H9 (cell line): ENCODE results near the gene DHH. TPM values are rescaled to one million over a fixed set of nuclear protein-coding genes. Genes with fewer than 3 reads are reported as not detected.

ENCODE experiments used
- DNase-seq: peaks from one replicate; pipeline ENCODE4 v3.0.0-alpha.2; 2017
- H2AFZ ChIP-seq: one replicate; pipeline ENCODE4 v1.6.1; 2013; ENCODE audit warnings: mild to moderate bottlenecking, low read length, control low read depth, moderate library complexity
- H2AK5ac ChIP-seq: 2 replicates; pipeline ENCODE4 v1.6.1; 2013; ENCODE audit warnings: low read length, control low read depth, mixed read lengths; ENCODE audit not compliant: insufficient read length
- H2BK120ac ChIP-seq: one replicate; pipeline ENCODE4 v1.6.1; 2013; ENCODE audit warnings: low read depth, mild to moderate bottlenecking, low read length, control low read depth, inconsistent platforms; ENCODE audit not compliant: poor library complexity, severe bottlenecking
- H2BK12ac ChIP-seq: 2 replicates; pipeline ENCODE4 v1.6.1; 2013; ENCODE audit warnings: low read length, control low read depth, mixed read lengths, low read depth; ENCODE audit not compliant: insufficient read length
- H2BK15ac ChIP-seq: 2 replicates; pipeline ENCODE4 v1.6.1; 2013; ENCODE audit warnings: low read depth, low read length, control low read depth
- H2BK20ac ChIP-seq: one replicate; pipeline ENCODE4 v1.6.1; 2013; ENCODE audit warnings: low read depth, mild to moderate bottlenecking, low read length, control low read depth, inconsistent platforms; ENCODE audit not compliant: poor library complexity, severe bottlenecking
- H2BK5ac ChIP-seq: 2 replicates; pipeline ENCODE4 v1.6.1; 2013; ENCODE audit warnings: low read length, control low read depth, mixed read lengths; ENCODE audit not compliant: insufficient read length
- H3K14ac ChIP-seq: 2 replicates; pipeline ENCODE4 v1.6.1; 2013; ENCODE audit warnings: low read length, control low read depth; ENCODE audit not compliant: insufficient read depth
- H3K18ac ChIP-seq: 2 replicates; pipeline ENCODE4 v1.6.1; 2013; ENCODE audit warnings: low read depth, mild to moderate bottlenecking, mixed read lengths, low read length, control low read depth; ENCODE audit not compliant: insufficient read length
- H3K23ac ChIP-seq: 2 replicates; pipeline ENCODE4 v1.6.1; 2013; ENCODE audit warnings: low read length, control low read depth, mixed read lengths, low read depth; ENCODE audit not compliant: insufficient read length
- H3K23me2 ChIP-seq: 2 replicates; pipeline ENCODE4 v1.6.1; 2013; ENCODE audit warnings: low read depth, mild to moderate bottlenecking, mixed read lengths, low read length, control low read depth; ENCODE audit not compliant: insufficient read length, poor library complexity, severe bottlenecking
- H3K27ac ChIP-seq: 2 replicates; pipeline ENCODE4 v1.5.1; 2013; ENCODE audit warnings: low read length, control low read depth, mixed read lengths, low read depth; ENCODE audit not compliant: insufficient read length
- H3K27me3 ChIP-seq: 2 replicates; pipeline ENCODE4 v1.6.1; 2013; ENCODE audit warnings: low read length, control low read depth, inconsistent platforms; ENCODE audit not compliant: insufficient read depth
- H3K4ac ChIP-seq: 2 replicates; pipeline ENCODE4 v1.6.1; 2013; ENCODE audit warnings: low read depth, mild to moderate bottlenecking, control low read depth, inconsistent platforms, low read length, moderate library complexity
- H3K4me1 ChIP-seq: 2 replicates; pipeline ENCODE4 v1.6.1; 2013; ENCODE audit warnings: low read length, control low read depth, inconsistent platforms; ENCODE audit not compliant: insufficient read depth
- H3K4me2 ChIP-seq: 2 replicates; pipeline ENCODE4 v1.6.1; 2013; ENCODE audit warnings: low read length, control low read depth, mixed read lengths; ENCODE audit not compliant: insufficient read length, insufficient read depth
- H3K56ac ChIP-seq: 2 replicates; pipeline ENCODE4 v1.6.1; 2013; ENCODE audit warnings: low read depth, mild to moderate bottlenecking, mixed read lengths, low read length, control low read depth; ENCODE audit not compliant: insufficient read length
- H3K79me1 ChIP-seq: 2 replicates; pipeline ENCODE4 v1.6.1; 2013; ENCODE audit warnings: low read depth, mild to moderate bottlenecking, moderate library complexity, low read length, control low read depth, inconsistent platforms; ENCODE audit not compliant: insufficient read depth, poor library complexity, severe bottlenecking
- H3K79me2 ChIP-seq: 2 replicates; pipeline ENCODE4 v1.6.1; 2013; ENCODE audit warnings: low read length, control low read depth, inconsistent platforms; ENCODE audit not compliant: insufficient read depth
- H3K9ac ChIP-seq: 2 replicates; pipeline ENCODE4 v1.6.1; 2013; ENCODE audit warnings: low read length, control low read depth, mixed read lengths; ENCODE audit not compliant: insufficient read length; ENCODE audit errors: extremely low read depth
- H3K9me3 ChIP-seq: one replicate; pipeline ENCODE4 v1.6.1; 2013; ENCODE audit warnings: low read depth, low read length, inconsistent platforms; ENCODE audit not compliant: control insufficient read depth
- H3T11ph ChIP-seq: one replicate; pipeline ENCODE4 v1.6.1; 2013; ENCODE audit warnings: mild to moderate bottlenecking, low read length, control low read depth, inconsistent platforms
- H4K20me1 ChIP-seq: one replicate; pipeline ENCODE4 v1.6.1; 2013; ENCODE audit not compliant: control insufficient read depth, insufficient read length, insufficient read depth
- H4K5ac ChIP-seq: 2 replicates; pipeline ENCODE4 v1.6.1; 2013; ENCODE audit warnings: low read depth, mild to moderate bottlenecking, mixed read lengths, low read length, control low read depth; ENCODE audit not compliant: insufficient read length
- H4K8ac ChIP-seq: replicated peaks from 2 replicates; pipeline ENCODE4 v1.6.1; 2013; ENCODE audit warnings: low read length, control low read depth, mixed read lengths, low read depth; ENCODE audit not compliant: insufficient read length
- H4K91ac ChIP-seq: 2 replicates; pipeline ENCODE4 v1.6.1; 2013; ENCODE audit warnings: low read depth, mild to moderate bottlenecking, moderate library complexity, mixed read lengths, low read length, control low read depth; ENCODE audit not compliant: insufficient read length
- H3K27ac Mint-ChIP-seq, 3 experiments: 2 replicates in 2 of 3; 3 replicates in 1 of 3; pipeline ENCODE4 v1.8.0; 2020 to 2021; ENCODE audit warnings: mixed read lengths in 3 of 3, mild to moderate bottlenecking in 1 of 3, moderate library complexity in 1 of 3
- H3K27me3 Mint-ChIP-seq: 2 replicates; pipeline ENCODE4 v1.8.0; 2021; ENCODE audit warnings: low read depth, mild to moderate bottlenecking, moderate library complexity, mixed read lengths
- H3K36me3 Mint-ChIP-seq, 3 experiments: 2 replicates in 2 of 3; 3 replicates in 1 of 3; pipeline ENCODE4 v1.8.0; 2020 to 2021; ENCODE audit warnings: low read depth in 3 of 3, mixed read lengths in 3 of 3; ENCODE audit not compliant: insufficient read depth in 1 of 3
- H3K4me1 Mint-ChIP-seq, 2 experiments: 2 replicates each; pipeline ENCODE4 v1.8.0; 2020; ENCODE audit warnings: mixed read lengths in 2 of 2
- H3K4me3 Mint-ChIP-seq, 2 experiments: 2 replicates in 1 of 2; 3 replicates in 1 of 2; pipeline ENCODE4 v1.8.0; 2020 to 2021; ENCODE audit warnings: mild to moderate bottlenecking in 2 of 2, mixed read lengths in 2 of 2, moderate library complexity in 1 of 2
- H3K9me3 Mint-ChIP-seq, 2 experiments: 2 replicates in 1 of 2; 3 replicates in 1 of 2; pipeline ENCODE4 v1.8.0; 2020; ENCODE audit warnings: mild to moderate bottlenecking in 2 of 2, mixed read lengths in 2 of 2, moderate library complexity in 1 of 2
- WGBS: extraction: QIAGEN DNeasy Blood & Tissue Kit; methylation state at CpG from one replicate; pipeline ENCODE4 v1.1.7; 2013; ENCODE audit warnings: missing lambda C conversion rate, low lambda C conversion rate, mixed read lengths; ENCODE audit not compliant: insufficient read length; ENCODE audit errors: extremely low coverage; 5-methylcytosine and 5-hydroxymethylcytosine counted together
- total RNA-seq: library from RNA; stranded (reverse); gene quantifications from 2 replicates; pipeline ENCODE4 v1.2.1, GENCODE V29; 2021
- TF ChIP-seq, protein P1 (sequence below): fragments of 200-600 bp; sonication (generic); conservative IDR thresholded peaks from 3 replicates; pipeline ENCODE4 v1.8.0; 2021; ENCODE audit warnings: antibody characterized with exemption, mild to moderate bottlenecking

The DHH gene
- total RNA-seq, 1 experiment from 2014 or later: 0.20 TPM

DNA sequence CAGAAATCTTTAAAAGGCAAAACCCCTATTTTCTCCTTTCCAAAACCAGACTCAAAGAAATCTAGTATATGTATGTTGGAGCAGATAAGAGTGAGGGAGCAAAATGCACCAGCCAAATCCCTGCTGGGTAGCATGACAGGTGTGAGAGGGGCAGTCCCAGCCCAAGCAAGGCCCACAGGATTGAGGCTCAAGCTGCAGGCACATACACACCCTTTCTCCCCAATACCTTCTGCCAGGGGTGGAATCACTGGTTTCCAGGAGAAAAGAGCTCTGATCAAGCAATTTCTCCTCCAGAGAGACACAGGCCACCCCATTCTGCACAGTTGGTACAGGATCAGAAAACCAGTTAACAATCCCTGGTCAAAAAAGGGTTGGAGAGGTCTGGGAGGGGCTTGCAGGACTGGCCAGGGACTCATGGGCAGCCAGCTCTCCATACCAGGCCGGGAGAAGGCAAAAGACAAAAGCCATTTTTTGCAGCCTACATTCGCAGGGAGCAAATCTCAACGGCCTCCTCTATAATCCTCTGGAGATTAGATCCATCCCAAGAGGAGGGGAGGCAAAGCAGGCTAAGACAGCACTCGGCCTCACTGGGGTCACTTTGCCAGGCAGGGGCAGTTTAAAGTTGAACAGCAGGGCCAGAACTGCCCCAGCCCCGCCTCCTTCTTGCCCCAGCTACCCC, 36.1 kb downstream of the DHH start:
- H3K36me3 Mint-ChIP-seq: peaks cover 20 to 28% (median 25%) of the 10 kb centered on the region in 3 experiments
- Histone ChIP-seq H2AK5ac (no peak overlapping the region), H3K9me3 (no peaks in the 10 kb centered on the region), H3K4me2 (peak overlapping the region; percentile 85), H4K5ac (no peak overlapping the region), H3K23ac (no peak overlapping the region), H3K27me3 (no peaks in the 10 kb centered on the region), H4K8ac (no peak overlapping the region), H2AFZ (no peak overlapping the region), H3T11ph (no peak overlapping the region), H2BK15ac (no peak overlapping the region), H2BK5ac (no peak overlapping the region), H3K4me1 (peaks cover 14% of the 10 kb centered on the region), H3K56ac (no peak overlapping the region), H2BK12ac (no peak overlapping the region), H3K18ac (no peak overlapping the region), H3K14ac (no peak overlapping the region), H3K9ac (peak overlapping the region; percentile 50), H3K79me1 (peaks cover 30% of the 10 kb centered on the region), H2BK120ac (no peak overlapping the region), H3K27ac (no peak overlapping the region), H3K23me2 (peaks cover 24% of the 10 kb centered on the region), H2BK20ac (no peak overlapping the region), H3K4ac (no peak overlapping the region), H4K91ac (no peak overlapping the region), H3K79me2 (peaks cover 48% of the 10 kb centered on the region), H4K20me1 (no peaks in the 10 kb centered on the region)
- WGBS: no CpG with 5 or more reads among the region's 5 CpGs
- peak overlapping the region; percentile 97 for H3K4me3 Mint-ChIP-seq
- H3K27ac Mint-ChIP-seq: peak overlapping the region in 1 of 3 experiments; percentile 24; a peak in 1 of 7 replicates
- TF ChIP-seq, protein P1, sequence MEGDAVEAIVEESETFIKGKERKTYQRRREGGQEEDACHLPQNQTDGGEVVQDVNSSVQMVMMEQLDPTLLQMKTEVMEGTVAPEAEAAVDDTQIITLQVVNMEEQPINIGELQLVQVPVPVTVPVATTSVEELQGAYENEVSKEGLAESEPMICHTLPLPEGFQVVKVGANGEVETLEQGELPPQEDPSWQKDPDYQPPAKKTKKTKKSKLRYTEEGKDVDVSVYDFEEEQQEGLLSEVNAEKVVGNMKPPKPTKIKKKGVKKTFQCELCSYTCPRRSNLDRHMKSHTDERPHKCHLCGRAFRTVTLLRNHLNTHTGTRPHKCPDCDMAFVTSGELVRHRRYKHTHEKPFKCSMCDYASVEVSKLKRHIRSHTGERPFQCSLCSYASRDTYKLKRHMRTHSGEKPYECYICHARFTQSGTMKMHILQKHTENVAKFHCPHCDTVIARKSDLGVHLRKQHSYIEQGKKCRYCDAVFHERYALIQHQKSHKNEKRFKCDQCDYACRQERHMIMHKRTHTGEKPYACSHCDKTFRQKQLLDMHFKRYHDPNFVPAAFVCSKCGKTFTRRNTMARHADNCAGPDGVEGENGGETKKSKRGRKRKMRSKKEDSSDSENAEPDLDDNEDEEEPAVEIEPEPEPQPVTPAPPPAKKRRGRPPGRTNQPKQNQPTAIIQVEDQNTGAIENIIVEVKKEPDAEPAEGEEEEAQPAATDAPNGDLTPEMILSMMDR: no peak
- no peaks in the 10 kb centered on the region for H3K9me3 Mint-ChIP-seq
- H3K27me3 Mint-ChIP-seq: no peaks in the 10 kb centered on the region
- peaks cover 50% of the 10 kb centered on the region in 2 experiments for H3K4me1 Mint-ChIP-seq
- DNase-seq: no peak
